Mammary epithelial cell (primary cell): ENCODE results near the gene ZBTB20.

Experiments
- CTCF ChIP-seq, 2 donors: IDR thresholded peaks in 1 of 2; conservative IDR thresholded peaks in 1 of 2; 2 replicates each; pipeline ENCODE4 v1.5.1; 2011 to 2012; ENCODE audit warnings: inconsistent platforms in 2 of 2, low read length in 2 of 2, mild to moderate bottlenecking in 2 of 2, control low read depth in 1 of 2, low read depth in 1 of 2; ENCODE audit not compliant: insufficient read depth in 1 of 2; ENCODE audit errors: extremely low read depth in 1 of 2
- EZH2 ChIP-seq: IDR thresholded peaks from 2 replicates; pipeline ENCODE4 v1.6.1; 2012; ENCODE audit warnings: low read length, inconsistent platforms, borderline replicate concordance

GRCh38 chr3:114816052-114816451, 331.0 kb downstream of the ZBTB20 start:
- TF ChIP-seq CTCF (conservative IDR thresholded peaks at IDR 0.05 in 1 of 2, IDR thresholded peaks at IDR 0.05 in 1 of 2; ENCODE audit: extremely low read depth in 1 of 2, insufficient read depth in 1 of 2, low read depth in 1 of 2, low read length in 2 of 2), result no peak
- TF ChIP-seq EZH2, result no peak
